Glomerular visceral epithelial cell (primary cell): ENCODE data around the gene ATP13A4.

Experiments
- DNase-seq: peaks from one replicate; pipeline ENCODE4 v3.0.0-alpha.2; 2016; ENCODE audit errors: extremely low spot score

Gene ATP13A4

DNA sequence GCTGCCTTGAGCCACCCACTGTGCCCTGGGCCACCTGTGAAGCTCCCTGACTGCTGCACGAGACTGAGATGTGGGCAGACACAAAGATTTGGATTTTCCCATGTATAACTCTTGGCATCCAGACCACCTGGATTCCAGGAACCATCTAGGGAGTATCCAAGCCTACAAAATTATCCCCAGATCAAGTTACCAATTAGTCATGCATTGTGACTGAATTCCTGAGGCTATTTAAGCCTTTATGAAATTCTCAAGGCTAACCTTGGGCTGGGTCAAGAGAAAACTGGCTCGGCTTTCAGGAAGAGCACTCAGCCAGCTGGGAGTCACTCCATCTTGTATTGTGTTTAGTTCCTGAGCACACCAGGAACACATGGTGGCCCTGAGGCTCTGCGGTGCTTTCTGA, 162.8 kb downstream of the ATP13A4 start:
- peak; percentile 1 for DNase-seq

DNA sequence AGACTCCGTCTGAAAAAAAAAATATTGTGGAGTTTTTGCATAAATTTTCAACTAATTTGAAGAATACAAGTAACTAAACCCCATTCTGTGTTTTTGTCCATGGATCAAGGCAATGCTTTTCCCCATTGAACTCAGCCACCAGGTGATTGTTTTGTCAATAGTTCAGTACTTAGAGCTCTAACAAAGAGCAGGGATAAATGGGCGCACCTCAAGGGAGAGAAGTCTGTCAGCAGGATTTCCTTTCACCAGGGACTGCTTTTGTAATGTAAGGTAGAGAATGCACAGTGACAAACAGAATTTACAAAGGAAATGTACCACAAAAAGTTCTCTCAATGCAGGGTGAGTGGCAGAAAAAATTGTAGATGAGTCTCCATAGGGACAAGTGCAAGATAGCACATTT, 165.4 kb downstream of the ATP13A4 start:
- DNase-seq: no peak

DNA sequence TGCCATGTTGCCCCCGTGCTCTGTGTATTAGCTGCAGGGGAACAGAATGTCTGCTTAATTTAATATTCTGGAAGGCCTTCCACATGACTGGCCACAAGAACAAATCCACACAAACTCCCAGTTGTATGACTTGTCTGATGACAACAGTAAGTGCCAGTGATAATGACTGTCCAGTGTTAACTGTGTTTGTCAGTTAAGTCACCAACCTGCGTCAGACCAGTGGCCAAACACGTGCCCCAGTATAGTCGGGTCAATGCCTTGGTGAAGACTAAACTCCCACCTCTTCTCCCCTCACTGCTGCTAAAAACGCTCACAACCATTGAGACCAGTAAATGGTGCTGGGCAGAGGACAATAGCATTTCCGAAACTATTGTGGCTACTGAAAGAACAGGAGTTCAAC, 166.3 kb downstream of the ATP13A4 start:
- no peak for DNase-seq

DNA sequence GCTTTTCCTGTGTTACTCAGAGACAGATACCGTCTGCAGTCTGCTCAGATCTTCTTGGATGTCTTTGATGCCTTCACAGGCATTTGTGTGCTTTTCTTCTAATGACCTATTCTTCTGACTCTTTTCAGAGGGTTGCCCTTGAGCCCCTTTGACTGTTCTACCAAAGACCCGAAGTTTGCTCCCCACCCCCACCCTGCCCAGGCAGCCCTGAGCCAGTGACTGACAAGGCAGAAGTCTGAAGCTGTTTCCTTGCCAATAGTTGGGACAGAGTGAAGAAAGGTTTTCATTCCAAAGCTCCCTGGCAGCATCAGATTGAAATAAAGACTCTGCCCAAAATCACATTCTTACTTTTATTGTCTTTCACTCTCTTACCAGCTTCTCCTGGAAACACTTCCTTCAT, 167.1 kb downstream of the ATP13A4 start:
- DNase-seq: no peak

DNA sequence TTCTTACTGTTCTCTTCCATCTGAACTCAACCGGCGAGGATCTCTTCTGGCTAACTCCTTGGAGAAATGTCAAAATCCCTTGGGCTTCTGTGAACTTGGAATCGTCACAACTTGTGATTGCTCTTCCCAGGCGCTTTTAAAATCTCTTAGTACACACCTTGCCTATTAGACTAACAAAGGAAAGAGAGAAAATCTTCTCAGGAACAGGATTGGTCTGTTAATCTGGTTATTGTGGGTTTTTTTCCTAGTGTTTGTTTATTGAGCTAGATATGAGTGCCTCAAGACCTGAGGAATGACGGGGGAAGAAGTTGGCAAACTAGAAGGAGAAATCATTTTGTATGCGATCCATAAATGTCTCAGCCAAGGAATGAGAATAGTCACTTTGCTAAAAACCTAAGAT, 176.0 kb downstream of the ATP13A4 start, which contains the start of gene ATP13A5:
Gene ATP13A5, minus strand, starts transcription at position 48 of the 400 bp plus-strand sequence. Its CDS starts 28 bp downstream, at position 20.
- no peak for DNase-seq

DNA sequence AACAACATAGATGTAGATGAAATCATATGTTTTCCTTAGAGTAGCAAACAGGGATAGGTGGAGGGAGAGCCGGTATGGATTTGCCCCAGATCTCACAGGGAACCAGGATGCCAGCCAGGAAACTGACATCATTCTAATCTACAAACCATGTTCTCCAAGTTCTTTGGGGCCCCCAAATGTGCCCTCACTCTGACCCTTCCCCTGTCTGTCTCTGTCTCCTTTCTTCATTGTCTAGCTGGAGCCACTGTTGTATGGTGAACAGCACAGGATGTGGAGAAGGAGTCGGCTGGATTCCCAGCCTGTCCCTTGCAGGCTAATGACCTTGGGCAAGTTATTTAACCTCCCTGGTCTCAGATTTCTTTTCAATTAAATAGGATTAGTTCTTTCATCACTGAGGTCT, 177.1 kb downstream of the ATP13A4 start:
- DNase-seq: no peak

DNA sequence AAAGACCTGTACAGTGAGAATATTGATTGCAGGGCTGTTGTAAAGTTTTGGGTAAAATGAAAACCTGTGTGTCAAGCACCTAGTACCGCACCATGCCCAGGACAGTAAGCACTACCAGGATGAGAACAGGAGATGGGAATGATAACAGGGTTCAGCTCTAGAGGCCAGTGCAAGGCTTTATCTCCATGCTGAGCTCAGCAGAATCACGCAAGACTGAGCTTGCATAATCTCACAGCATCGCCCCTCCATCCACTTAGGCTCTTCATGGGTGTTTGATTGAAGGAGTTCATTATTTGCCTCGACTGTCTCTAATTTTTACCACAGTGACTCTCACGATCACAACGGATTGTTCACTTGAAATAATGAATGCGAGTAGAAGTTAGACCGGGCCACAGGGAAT, 179.1 kb downstream of the ATP13A4 start:
- no peak for DNase-seq

DNA sequence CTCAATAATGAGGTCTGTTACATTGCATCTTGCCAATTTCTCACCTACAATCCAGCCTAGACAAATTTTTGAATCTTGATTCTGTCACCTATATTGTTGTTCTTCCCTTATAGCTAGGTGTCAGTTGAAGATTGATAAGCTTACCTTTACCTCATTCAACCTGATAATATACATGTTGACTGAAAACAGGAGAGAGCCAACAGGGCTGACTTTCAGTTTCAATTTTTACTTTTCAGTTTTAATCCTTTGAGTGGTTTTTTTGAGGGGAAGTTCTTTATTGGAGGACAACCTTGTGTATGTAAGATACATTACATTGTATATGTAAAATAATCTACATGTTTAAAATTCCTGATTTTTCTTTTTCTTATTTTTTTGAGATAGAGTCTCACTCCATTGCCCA, 181.9 kb downstream of the ATP13A4 start:
- no peak for DNase-seq

DNA sequence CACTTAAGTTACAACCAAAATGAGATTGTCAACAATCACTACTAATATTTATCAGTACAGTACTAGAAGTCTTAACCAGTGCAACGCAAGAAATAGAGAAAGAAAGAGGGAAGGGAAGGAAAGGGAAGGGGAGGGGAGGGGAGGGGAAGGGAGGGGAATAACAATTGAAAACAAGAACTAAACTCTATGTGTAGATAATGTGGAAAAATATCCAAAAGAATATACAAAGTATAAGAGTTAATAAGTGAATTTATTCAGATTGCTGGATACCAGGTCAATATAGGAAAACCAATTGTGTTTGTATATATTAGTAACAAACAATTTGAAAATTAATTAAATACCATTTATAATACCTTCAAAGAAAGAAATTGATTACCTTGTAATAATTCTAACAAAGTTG, 186.8 kb downstream of the ATP13A4 start:
- no peak for DNase-seq

DNA sequence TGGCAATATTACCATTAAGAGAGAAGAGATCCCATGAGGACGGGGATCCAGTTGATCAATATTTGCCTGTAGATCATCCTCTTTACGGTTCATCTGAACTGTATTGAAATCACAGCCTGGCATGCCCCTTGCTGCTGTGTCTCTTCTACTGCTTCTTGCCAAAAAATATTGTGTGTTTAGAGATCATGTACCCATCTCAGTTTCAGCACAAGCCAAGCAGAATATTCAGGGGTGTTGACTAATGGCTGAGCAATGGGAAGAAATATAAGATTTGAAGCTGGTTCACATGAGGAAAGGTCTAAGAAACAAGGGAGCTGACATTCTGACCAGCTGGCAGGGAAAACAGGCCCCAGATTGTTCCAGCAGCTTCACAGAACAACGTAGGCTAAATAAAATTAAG, 197.4 kb downstream of the ATP13A4 start:
- DNase-seq: no peak

DNA sequence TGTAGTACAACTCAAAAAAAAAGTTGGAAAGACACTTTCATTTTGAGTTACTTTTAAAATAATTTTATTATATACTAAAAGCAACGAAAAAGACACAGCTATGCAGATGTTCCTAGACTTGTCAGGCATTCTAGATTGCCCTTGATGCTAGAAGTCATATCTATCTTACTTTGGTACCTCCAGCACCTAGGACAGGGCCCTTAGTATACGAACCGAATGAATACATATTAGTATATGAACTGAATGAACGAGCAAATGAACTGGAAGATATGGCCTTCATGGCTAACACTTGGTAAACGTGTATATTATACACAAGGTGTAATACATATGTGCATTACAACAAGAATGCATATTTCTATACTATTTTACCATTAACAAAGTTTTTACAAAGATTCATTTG, 200.3 kb downstream of the ATP13A4 start:
- DNase-seq: no peak
